Spleen (tissue), 11 donors: ENCODE data around the gene ATP2B3. TPM values are rescaled to one million over a fixed set of nuclear protein-coding genes. Genes with fewer than 3 reads are reported as not detected.

ENCODE experiments used
- DNase-seq: peaks from one replicate; pipeline ENCODE4 v3.0.0-alpha.2; 2020
- H3K27ac ChIP-seq, 8 donors: fragments of 200-600 bp; sonication (generic) in 7 of 8; 1 replicate in 4 of 8; 2 replicates in 4 of 8; pipeline versions ENCODE4 v1.5.0 to v1.8.0; 2016 to 2021; ENCODE audit warnings: inconsistent platforms in 4 of 8, mild to moderate bottlenecking in 4 of 8, moderate library complexity in 1 of 8
- H3K27me3 ChIP-seq, 7 donors: fragments of 200-600 bp; sonication (generic) in 6 of 7; replicated peaks in 1 of 7; 1 replicate in 4 of 7; 2 replicates in 3 of 7; pipeline versions ENCODE4 v1.5.0 to v1.8.0; 2016 to 2021; ENCODE audit warnings: inconsistent platforms in 3 of 7, mild to moderate bottlenecking in 1 of 7
- H3K36me3 ChIP-seq, 6 donors: fragments of 200-600 bp; sonication (generic) in 5 of 6; 1 replicate in 4 of 6; 2 replicates in 2 of 6; pipeline versions ENCODE4 v1.5.0 to v1.8.0; 2016 to 2021; ENCODE audit warnings: inconsistent platforms in 2 of 6
- H3K4me1 ChIP-seq, 6 donors: fragments of 200-600 bp; sonication (generic) in 5 of 6; 1 replicate in 3 of 6; 2 replicates in 3 of 6; pipeline versions ENCODE4 v1.5.0 to v1.8.0; 2016 to 2021; ENCODE audit warnings: inconsistent platforms in 3 of 6
- H3K4me3 ChIP-seq, 8 donors: fragments of 200-600 bp; sonication (generic) in 7 of 8; 1 replicate in 4 of 8; 2 replicates in 4 of 8; pipeline versions ENCODE4 v1.5.0 to v1.8.0; 2016 to 2021; ENCODE audit warnings: inconsistent platforms in 4 of 8, mild to moderate bottlenecking in 4 of 8, moderate library complexity in 2 of 8
- H3K9me3 ChIP-seq, 8 donors: fragments of 200-600 bp; sonication (generic) in 7 of 8; 1 replicate in 4 of 8; 2 replicates in 4 of 8; pipeline versions ENCODE4 v1.5.0 to v1.8.0; 2016 to 2021; ENCODE audit warnings: inconsistent platforms in 4 of 8
- POLR2A ChIP-seq, 3 donors: fragments of 450-650 bp; IDR thresholded peaks; one replicate each; pipeline ENCODE4 v1.5.1; 2017; ENCODE audit warnings: antibody characterized with exemption in 3 of 3, mild to moderate bottlenecking in 1 of 3
- POLR2AphosphoS5 ChIP-seq, 3 donors: sonication (generic); formaldehyde crosslinking; IDR thresholded peaks; one replicate each; pipeline ENCODE4 v1.5.1; 2017; ENCODE audit warnings: antibody characterized with exemption in 3 of 3
- WGBS, 5 donors: extraction: QIAGEN DNeasy Blood & Tissue Kit in 3 of 5; methylation state at CpG; one replicate each; pipeline versions ENCODE4 v1.1.5 to v1.1.7; 2013 to 2018; 5-methylcytosine and 5-hydroxymethylcytosine counted together
- intact Hi-C: fragments of 100-400 bp; cut with DNase I; formaldehyde crosslinking; loops from one replicate; pipeline ENCODE4 v1.15.0; 2023; ENCODE audit warnings: low total_unique reads
- polyA plus RNA-seq, 3 donors: library from polyadenylated mRNA; stranded (reverse); fragments of 200-250 nt; gene quantifications; one replicate each; pipeline ENCODE4 v1.2.1, GENCODE V29; 2013
- total RNA-seq, 7 donors: library from RNA; depleted of rRNA in 3 of 7; stranded (reverse); fragments of >200 nt in 3 of 7; fragmentation: NEBNext Ultra II Directional in 4 of 7; extraction: Animal tissue kit (Norgen Biotek cat#: 25700) in 4 of 7; gene quantifications; one replicate each; pipeline versions ENCODE4 v1.1.0 to v1.2.1, GENCODE V29; 2016 to 2021
- TF ChIP-seq, protein P1 (sequence below), 11 experiments: fragments of 200-600 bp in 7 of 11; fragments of 450-650 bp in 4 of 11; sonication (generic) in 4 of 11; IDR thresholded peaks in 8 of 11; conservative IDR thresholded peaks in 3 of 11; 1 replicate in 7 of 11; 2 replicates in 4 of 11; pipeline versions ENCODE4 v1.4.0 to v1.8.0; 2016 to 2021; ENCODE audit warnings: antibody characterized with exemption in 11 of 11, inconsistent platforms in 4 of 11, mild to moderate bottlenecking in 1 of 11
- donor health status: healthy with polysubstance abuse.
- donor health status: DM: no; HTN: no; CAD: no; lungs with moderate emphysema.
- donor health status: DM: no; HTN: no; CAD: no.
- donor health status: Bipolar disorder and iron deficiency.
- donor health status: healthy.
- donor health status: DM: no; HTN: no; CAD: no.
- donor health status: DM: yes; HTN: yes; CAD: no.

The ATP2B3 gene
- total and polyA plus RNA-seq, 10 donors, result 0.07 to 0.13 TPM; not detected in 8

GRCh38 chrX:153509592-153509991 is 7.8 kb upstream of the ATP2B3 start:
- Histone ChIP-seq H3K27ac (no peak overlapping the region), H3K4me1 (peaks cover 0 to 6% (median 0%) of the 10 kb centered on the region in 6 donors), H3K36me3 (no peaks in the 10 kb centered on the region), H3K4me3 (no peak overlapping the region), H3K27me3 (peaks cover 0 to 33% (median 0%) of the 10 kb centered on the region in 7 donors), H3K9me3 (no peaks in the 10 kb centered on the region)
- intact Hi-C loops, result no loop called here
- DNase-seq, result no peak
- TF ChIP-seq POLR2A (IDR thresholded peaks at IDR 0.05) (no peak), POLR2AphosphoS5 (IDR thresholded peaks at IDR 0.05) (peak in 1 of 3 donors; percentile 10)
- 82 to 96% (median 86%) methylated on average over 4 to 14 of the region's 14 CpGs for WGBS, 5 donors

DNA sequence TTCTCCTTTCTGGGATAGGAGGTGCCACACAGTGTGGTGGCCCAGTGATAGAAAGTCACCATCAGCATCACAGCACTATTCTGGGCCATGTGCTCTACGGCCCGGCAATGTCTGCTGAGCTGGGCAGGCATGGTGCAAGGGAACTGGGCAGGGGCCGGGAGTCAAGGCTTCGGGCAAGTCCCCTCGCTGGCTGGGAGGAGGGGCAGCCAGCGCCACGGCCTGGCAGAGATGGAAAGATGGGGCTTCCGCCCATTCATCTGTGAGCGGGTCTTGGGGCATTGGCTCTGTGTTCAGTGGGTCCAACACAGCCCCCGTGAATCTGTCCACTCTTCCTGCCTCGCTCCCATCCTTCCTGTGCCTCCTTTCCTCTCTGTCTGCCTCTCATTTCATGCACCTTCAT is 7.1 kb upstream of the ATP2B3 start:
- H3K36me3 ChIP-seq, result no peaks in the 10 kb centered on the region
- WGBS, 5 donors, result 52 to 80% (median 70%) methylated on average over 2 to 11 of the region's 11 CpGs
- intact Hi-C loops, result no loop called here
- TF ChIP-seq, protein P1, sequence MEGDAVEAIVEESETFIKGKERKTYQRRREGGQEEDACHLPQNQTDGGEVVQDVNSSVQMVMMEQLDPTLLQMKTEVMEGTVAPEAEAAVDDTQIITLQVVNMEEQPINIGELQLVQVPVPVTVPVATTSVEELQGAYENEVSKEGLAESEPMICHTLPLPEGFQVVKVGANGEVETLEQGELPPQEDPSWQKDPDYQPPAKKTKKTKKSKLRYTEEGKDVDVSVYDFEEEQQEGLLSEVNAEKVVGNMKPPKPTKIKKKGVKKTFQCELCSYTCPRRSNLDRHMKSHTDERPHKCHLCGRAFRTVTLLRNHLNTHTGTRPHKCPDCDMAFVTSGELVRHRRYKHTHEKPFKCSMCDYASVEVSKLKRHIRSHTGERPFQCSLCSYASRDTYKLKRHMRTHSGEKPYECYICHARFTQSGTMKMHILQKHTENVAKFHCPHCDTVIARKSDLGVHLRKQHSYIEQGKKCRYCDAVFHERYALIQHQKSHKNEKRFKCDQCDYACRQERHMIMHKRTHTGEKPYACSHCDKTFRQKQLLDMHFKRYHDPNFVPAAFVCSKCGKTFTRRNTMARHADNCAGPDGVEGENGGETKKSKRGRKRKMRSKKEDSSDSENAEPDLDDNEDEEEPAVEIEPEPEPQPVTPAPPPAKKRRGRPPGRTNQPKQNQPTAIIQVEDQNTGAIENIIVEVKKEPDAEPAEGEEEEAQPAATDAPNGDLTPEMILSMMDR (IDR thresholded peaks at IDR 0.05 in 8 of 11, conservative IDR thresholded peaks at IDR 0.05 in 3 of 11), result no peak
- TF ChIP-seq POLR2A (IDR thresholded peaks at IDR 0.05), result no peak
- TF ChIP-seq POLR2AphosphoS5 (IDR thresholded peaks at IDR 0.05), result no peak
- H3K4me1 ChIP-seq, result peaks cover 0 to 6% (median 0%) of the 10 kb centered on the region in 6 donors
- no peaks in the 10 kb centered on the region for H3K9me3 ChIP-seq
- H3K27me3 ChIP-seq, result peaks cover 0 to 39% (median 0%) of the 10 kb centered on the region in 7 donors
- no peak overlapping the region for H3K27ac ChIP-seq
- H3K4me3 ChIP-seq, result no peak overlapping the region
- DNase-seq, result no peak

- H3K27ac ChIP-seq, result no peak overlapping the region
- intact Hi-C loops, result no loop called here
- H3K4me1 ChIP-seq, result peaks cover 0 to 6% (median 0%) of the 10 kb centered on the region in 6 donors
- H3K36me3 ChIP-seq, result no peaks in the 10 kb centered on the region
- no peak overlapping the region for H3K4me3 ChIP-seq
- WGBS, 5 donors, result 75 to 79% (median 76%) methylated on average over 14 to 17 of the region's 17 CpGs; no CpG with 5 or more reads in 1 of the 5 donors
- TF ChIP-seq POLR2AphosphoS5 (IDR thresholded peaks at IDR 0.05), result peak in 1 of 3 donors; percentile 65
- TF ChIP-seq POLR2A (IDR thresholded peaks at IDR 0.05), result no peak
- DNase-seq, result no peak
- peaks cover 0 to 41% (median 8%) of the 10 kb centered on the region in 7 donors for H3K27me3 ChIP-seq
- no peaks in the 10 kb centered on the region for H3K9me3 ChIP-seq
Observed at GRCh38 chrX:153511784-153512500, 5.5 kb upstream of the ATP2B3 start.

DNA sequence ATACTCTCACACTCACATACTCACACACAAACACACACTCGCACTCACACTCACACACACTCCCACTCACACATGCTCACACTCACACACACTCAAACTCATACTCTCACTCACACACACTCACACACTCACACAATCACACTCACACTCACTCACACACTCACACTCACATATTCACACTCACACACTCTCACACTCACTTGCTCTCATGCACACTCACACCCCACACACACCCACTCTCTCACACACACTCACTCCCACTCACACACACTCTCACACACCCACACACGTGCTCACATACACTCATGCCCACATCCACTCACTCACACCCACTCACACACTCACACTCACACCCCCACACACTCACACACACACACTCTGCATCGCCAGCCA is 4.9 kb upstream of the ATP2B3 start:
- intact Hi-C loops, result no loop called here
- peaks cover 0 to 41% (median 13%) of the 10 kb centered on the region in 7 donors for H3K27me3 ChIP-seq
- 59 to 64% (median 63%) methylated on average over 3 of the region's 3 CpGs for WGBS, 5 donors
- peaks cover 0 to 3% (median 0%) of the 10 kb centered on the region in 6 donors for H3K4me1 ChIP-seq
- no peaks in the 10 kb centered on the region for H3K9me3 ChIP-seq
- no peak for DNase-seq
- TF ChIP-seq POLR2AphosphoS5 (IDR thresholded peaks at IDR 0.05), result no peak
- TF ChIP-seq POLR2A (IDR thresholded peaks at IDR 0.05), result no peak
- TF ChIP-seq, protein P1 (IDR thresholded peaks at IDR 0.05 in 8 of 11, conservative IDR thresholded peaks at IDR 0.05 in 3 of 11), result no peak
- no peak overlapping the region for H3K4me3 ChIP-seq
- H3K27ac ChIP-seq, result no peak overlapping the region
- no peaks in the 10 kb centered on the region for H3K36me3 ChIP-seq

GRCh38 chrX:153513265-153513664 is 4.2 kb upstream of the ATP2B3 start:
- Histone ChIP-seq H3K4me1 (peaks cover 0 to 4% (median 0%) of the 10 kb centered on the region in 6 donors), H3K27me3 (peaks cover 0 to 43% (median 20%) of the 10 kb centered on the region in 7 donors), H3K36me3 (no peaks in the 10 kb centered on the region), H3K4me3 (no peak overlapping the region), H3K27ac (no peak overlapping the region), H3K9me3 (no peaks in the 10 kb centered on the region)
- no peak for DNase-seq
- intact Hi-C loops, result no loop called here
- 68 to 80% (median 74%) methylated on average over 1 to 5 of the region's 5 CpGs for WGBS, 5 donors
- TF ChIP-seq, protein P1 (IDR thresholded peaks at IDR 0.05 in 8 of 11, conservative IDR thresholded peaks at IDR 0.05 in 3 of 11), result no peak
- no peak for TF ChIP-seq POLR2AphosphoS5 (IDR thresholded peaks at IDR 0.05)
- no peak for TF ChIP-seq POLR2A (IDR thresholded peaks at IDR 0.05)
